ENCODE data around the gene FLT3.
"Not testable (repeated sequence)": the region's sequence is repeated elsewhere in the genome, so short reads cannot be mapped to it uniquely, and the experiment has no call there.

FLT3 gene
- total RNA-seq, result 0 to 0.09 (median 0) reads per million in 4 experiments

DNA sequence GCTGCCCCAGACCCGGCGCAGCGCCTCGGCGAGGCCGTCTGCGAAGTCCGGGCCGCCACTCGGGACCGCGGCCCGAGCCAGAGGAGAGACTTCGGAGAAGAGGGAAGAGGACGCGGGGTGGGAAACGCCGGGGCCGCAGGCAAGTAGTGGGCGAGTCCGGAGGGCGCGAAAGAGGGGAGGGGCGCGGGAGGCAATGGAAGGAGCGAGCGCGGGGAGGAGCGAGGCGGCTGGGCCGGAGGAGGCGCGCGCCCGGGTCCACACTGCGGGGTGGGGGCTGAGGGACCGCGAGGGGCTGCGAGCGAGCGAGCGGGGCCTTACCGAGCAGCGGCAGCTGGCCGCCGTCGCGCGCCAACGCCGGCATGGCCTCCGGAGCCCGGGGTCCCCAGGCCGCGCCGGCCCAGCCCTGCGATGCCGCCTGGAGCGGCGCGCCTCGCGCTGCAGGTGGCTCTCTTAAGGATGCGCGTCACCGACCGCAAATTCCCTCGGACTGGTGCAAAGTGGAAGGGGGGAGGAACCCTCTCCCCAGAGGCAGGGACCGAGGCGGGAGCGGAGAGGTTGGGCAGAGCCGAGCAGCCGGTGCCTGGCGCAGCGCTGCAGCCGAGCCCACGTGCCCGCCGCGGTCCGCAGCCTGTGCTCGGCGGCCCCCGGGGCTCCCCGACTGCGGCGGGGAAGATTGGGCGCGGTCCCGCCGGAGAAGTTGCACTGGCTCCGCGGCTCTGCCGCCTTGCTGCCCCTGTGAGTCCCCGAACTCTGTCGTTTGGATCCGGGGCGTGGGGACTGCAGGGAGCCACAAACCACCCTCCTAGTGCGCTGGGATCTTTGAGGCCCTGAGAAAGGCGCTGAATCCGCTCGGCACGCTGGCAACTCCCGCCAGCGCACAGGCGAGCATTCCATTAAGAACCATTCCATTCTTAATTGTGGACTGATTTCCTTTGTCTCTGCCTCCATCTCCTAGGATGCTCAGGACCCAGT is at the start of gene FLT3:
TSS of gene FLT3 (minus strand) at position 427 of the 972 bp plus-strand sequence. CDS start at position 361, 66 bp downstream.
- DNase-seq, result no peak

DNA sequence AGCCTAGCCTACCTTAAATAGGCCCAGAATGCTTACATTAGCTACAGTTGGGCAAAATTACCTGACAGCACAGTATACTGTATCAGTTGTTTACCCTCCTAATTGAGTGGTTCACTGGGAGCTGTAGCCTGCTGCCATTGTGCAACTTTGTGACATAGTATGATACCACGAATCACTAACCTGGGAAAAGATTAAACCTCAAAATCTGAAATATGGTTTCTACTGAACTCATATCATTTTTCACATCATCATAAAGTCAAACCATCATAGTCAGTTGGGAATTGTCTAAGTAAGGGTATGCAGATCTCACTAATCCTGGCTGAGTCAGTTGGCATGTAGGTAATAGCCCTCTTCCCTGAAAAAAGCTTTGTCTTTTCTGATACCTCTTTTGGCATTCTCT is 47.1 kb upstream of the FLT3 start:
- no peak for DNase-seq

DNA sequence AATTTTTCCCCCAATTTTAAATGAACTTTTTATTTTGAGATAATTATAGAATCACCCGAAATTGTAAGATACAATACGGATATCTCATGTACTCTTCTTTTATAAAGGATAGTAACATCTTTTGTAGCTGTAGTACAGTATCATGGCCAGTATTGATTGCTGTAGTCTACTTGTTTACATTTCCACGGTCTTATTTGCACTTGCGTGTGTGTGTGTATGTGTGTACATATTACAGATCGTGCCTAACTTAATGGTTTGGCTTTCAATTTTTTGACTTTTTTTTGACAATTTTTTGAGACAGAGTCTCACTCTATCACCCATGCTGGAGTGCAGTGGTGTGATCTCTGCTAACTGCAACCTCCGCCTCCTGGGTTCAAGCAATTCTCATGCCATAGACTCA is 44.7 kb upstream of the FLT3 start:
- no peak for DNase-seq

DNA sequence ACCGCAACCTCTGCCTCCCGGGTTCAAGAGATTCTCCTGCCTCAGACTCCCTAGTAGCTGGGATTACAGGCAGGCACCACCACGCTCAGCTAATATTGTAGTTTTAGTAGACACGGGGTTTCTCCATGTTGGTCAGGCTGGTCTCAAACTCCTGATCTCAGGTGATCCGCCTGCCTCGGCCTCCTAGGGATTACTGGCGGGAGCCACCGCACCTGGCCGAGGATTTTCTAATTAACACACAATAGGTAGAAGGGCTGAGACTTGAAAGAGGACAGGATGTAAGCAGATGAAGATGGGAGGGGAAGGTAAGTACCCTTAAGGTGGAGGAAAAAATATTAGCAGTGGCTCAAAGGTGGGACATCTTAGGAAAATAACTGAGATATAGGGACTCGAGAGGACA is 41.2 kb upstream of the FLT3 start:
- DNase-seq, result not testable (repeated sequence)

DNA sequence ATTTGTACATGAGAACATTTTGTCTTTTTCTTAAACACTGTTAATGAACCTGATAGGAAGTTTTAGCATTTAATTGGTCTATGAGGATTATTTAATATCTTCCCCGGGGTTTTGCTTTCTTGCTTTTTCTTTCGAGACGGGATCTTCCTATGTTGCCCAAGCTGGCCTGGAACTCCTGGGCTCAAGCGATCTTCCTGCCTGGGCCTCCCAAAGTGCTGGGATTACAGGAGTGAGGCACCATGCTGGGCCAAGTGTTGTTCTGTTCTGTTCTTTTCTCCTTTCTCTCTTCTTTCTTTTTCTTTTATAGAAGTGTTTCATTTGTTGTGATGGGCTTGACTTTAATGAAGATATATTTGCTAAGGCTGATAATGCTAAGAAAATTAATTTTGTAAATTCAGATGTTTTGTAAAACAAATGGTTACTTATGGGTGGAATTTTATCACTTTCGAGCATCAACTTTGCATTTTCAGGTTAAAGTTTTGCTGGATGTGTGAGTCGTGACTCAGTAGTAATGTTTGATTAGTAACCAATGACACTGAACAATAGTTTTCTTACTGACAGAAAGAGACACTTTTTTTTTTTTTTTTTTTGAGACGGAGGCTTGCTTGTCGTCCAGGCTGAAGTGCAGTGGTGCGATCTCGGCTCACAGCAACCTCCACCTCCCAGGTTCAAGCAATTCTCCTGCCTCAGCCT is 40.2 kb upstream of the FLT3 start:
- no peak for DNase-seq

DNA sequence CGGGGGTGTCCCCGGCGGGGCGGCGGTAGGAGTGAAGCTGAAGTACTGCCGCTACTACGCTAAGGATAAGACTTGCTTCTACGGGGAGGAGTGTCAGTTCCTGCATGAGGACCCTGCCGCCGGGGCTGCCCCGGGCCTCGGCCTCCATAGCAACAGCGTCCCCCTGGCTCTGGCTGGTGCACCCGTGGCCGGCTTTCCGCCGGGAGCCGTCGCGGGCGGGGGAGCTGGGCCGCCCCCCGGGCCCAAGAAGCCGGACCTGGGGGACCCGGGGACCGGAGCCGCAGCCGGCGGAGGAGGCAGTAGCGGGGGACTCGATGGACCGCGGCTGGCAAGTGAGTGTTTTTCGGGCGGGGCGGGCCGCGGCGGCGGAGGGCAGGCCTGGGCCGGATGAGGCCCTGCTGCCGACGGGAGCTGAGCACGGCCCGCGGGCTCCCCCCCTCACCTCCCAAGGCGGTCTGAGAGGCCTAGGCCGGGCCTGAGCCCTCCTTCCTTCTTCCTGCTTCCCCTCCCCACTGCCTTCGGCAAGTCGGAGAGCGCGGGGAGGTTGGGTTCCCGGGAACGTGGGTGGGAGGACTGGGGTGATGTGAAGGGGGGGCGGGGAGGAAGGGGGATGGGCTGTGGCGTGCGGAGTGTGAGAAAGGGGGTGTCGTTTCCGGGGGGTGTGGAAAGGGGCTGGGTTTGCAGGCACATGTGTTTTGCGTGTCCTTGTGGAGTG is 38.5 kb upstream of the FLT3 start:
- DNase-seq, result peak; percentile 83

DNA sequence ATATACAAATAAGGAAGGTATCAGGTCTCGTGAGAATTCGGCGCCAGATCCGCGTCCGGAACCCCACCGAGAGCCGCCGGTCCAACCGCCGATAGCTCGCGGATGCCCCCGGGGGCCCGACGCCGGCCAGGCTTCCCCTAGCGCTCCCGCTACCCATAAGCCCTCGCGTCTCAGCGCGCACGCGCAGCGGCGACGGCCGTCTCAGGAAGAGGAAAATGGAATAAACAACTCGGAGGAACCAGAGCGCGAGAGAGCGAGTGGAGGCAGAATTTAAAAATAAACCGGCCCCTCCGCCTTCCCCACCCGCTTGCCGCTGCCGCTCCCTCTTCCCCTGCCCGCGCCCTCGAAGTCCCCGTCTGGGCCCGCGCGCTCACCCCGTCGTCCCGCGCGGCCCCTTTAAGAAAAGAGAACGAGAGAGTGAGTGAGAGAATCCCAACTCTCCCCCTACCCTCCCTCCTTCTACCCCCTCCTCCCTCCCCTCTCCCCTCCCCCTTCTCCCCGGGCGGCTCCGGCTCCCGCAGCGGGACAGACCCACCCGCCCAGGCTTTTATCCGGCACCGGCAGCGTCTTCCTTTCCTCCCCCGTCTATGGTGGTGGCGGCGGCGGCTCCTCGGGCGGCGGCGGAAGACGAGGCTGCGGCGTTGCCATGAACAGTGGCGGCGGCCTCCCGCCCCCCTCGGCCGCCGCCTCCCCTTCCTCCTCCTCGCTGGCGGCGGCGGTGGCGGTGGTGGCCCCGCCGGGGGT is 37.8 kb upstream of the FLT3 start, which contains the start of gene PAN3:
TSS of gene PAN3 (plus strand) at position 534 of the 744 bp plus-strand sequence. CDS start at position 647, 113 bp downstream.
- peak; percentile 88 for DNase-seq

DNA sequence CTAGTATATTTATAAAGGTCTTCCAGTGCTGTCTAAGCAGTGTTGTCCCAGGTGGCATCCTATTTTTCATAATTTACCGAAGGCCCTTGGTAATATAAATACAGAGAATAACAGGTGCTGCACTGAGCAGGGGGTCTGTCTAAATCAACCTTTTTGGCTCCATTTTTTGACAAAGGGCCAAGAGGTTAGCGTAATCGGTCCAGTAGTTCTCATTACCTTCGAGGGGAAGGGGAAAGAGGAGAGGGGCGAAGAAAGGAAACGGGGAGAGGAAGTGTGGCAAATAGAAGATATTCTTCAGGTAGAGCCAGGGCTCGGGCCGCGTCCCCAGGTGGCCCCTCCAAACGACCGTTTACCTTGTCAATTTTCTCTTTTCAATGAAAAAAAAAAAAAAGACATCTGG is 37.2 kb upstream of the FLT3 start:
- no peak for DNase-seq

DNA sequence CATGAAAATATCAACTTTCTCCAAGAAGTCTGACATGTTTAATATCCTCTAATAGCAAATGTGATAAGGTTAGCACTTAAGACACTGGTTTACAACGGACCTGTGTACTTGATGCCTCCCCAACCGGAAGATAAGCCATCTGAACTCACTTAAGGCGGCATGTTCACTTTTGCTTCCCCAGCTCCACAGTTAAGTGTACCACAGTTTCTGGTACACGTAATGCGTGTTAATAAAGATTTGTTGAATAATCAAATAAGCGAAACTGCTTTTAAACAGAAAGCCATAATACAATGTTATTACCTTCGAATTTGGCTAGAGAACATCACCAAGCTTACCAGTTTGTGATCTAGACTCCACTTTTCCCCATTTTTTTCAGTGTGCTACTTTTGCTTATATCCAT is 36.5 kb upstream of the FLT3 start:
- no peak for DNase-seq

DNA sequence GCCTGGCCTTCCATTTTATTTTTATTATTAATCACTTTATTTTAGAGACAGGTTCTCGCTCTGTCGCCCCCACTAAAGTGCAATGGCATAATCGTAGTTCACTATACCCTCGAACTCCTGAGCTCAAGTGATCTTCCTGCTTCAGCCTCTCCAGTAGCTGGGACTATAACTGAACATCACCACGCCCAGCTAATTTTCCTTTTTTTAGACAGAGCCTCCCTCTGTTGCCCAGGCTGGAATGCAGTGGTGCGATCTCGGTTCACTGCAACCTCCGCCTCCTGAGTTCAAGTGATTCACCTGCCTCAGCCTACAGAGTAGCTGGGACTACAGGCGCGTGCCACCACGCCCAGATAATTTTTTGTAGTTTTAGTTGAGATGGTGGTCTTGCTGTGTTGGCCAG is 31.3 kb upstream of the FLT3 start:
- DNase-seq, result no peak

DNA sequence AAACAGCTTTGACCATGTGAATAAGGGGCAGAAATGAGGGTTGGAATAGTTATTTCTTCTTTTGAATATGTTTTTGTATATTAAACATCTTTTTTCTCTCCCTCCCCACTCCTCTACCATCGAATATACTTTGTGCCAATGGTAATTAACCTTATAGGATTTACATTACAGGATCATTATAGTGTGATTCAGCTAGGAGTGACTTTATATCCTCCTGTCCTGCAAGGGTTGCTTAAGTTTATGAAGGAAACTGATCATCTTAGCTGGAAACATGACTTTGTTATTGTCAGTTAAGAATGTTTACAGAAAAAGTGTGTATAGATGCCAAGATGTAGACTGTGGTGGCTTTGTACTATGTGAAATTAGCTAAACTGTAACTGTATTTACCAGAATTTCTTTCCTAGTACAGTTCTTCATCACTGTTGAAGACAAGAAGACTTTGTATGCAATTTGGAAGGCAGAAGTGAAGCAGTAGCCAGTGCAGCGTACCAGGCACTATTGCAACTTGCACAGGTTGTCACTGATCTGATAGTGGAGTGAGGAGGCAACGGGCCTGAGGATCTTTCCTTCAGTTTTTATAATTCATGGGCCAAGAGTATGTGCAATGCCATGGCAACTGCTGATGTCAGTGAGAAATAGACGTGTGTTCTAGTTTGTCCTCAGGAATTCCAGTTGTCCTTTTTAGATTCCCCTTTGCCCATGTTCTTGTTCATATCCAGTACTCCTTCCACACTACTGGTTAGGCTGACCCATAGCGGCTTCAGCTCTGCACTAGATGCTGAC is 29.7 kb upstream of the FLT3 start:
- DNase-seq, result no peak

DNA sequence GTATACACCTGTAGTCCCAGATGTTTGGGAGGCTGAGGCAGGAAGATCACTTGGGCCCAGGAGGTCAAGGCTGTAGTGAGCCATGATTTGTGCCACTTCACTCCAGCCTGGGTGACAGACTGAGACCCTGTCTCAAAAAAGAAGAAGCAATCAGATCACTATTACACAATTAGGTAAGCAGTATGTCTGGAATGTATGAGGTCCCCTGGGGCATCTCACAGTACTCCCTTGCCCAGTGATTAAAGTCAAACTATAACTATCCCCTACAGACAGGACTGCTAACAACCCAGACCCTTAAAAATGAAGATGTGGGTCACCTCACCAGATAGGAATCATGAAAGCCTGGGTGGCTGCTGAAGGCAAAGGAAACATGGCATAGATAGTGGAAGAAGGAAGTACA is 28.6 kb upstream of the FLT3 start:
- no peak for DNase-seq

DNA sequence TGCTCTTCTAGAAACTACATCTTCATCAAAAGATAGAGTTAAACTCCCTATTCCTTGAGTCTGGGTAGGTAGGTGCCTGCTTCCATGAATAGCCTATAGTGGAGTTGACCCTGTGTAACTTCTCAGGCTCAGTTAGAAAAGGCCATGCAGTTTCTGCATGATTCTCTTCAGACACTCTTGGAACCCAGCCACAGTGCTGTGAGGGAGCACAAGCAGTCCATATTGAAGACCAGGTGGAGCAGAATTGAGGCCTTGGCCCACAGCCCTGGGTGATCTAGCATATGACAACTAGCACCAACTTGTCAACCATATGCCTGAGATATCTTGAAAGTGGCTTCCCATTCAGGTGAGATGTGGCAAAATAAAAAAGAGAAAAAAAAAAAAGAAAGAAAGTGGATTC is 27.7 kb upstream of the FLT3 start:
- DNase-seq, result no peak

DNA sequence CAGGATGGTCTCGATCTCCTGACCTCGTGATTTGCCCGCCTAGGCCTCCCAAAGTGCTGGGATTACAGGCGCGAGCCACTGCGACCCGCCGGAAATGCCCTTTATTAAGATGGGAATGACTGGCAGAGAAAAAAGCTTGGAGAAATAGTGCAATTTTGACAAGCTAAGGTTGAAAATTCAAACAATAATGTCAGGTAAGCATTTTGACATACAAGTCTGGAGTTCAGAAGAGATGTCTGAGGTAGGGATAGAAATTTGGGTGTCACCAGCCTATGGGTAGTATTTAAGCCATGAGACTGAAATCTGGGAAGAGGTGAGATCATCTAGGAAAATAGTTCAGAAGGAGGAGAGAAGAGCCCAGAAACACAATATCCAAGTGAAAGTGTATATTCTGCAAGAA is 20.8 kb upstream of the FLT3 start:
- DNase-seq, result no peak

DNA sequence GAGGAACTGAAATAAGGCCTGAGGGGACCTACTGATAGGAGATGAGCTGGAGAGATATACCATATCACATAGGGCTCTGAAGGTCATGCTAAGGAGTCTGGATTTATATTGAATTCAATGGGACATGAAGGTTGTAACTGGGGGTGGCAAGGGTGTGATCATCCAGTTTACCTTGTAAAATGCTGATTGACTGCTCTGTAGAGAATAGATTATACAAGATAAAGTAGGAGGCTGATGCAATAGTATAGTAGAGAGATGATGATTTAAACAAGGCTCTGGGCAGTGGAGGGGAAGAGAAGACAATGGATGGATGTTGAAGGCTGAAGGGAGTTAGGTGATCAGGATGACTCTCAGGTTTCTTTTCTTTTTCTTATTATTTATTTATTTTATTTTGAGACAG is 19.9 kb upstream of the FLT3 start:
- DNase-seq, result no peak

DNA sequence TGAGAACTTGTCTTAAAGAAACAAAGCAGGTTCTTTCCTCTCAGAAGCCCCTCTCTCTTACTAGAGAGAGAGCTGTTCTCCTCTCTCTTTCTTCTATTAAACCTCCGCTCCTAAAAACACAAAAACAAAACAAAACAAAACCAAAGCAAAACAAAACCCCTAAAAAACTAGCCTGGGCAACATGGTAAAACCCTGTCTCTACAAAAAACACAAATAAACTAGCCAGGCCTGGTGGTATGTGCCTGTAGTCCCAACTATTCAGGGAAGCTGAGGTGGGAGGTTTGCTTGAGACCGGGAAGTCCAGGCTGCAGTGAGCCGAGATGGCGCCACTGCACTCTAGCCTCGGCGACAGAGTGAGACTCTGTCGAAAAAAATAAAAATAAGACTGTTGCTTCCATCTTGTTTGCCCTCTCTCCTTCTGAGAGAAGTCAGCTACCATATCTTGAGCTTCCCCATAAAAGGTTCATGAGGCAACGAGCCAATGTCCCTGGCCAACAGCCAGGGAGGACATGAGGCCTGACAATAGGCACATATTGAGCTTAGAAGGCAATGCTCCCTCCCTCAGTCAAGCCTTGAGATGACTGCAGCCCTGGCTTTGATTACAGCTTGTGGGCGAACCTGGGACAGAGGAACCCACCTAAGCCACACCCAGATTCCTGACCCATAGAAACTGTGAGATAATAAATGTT is 17.5 kb upstream of the FLT3 start:
- no peak for DNase-seq

DNA sequence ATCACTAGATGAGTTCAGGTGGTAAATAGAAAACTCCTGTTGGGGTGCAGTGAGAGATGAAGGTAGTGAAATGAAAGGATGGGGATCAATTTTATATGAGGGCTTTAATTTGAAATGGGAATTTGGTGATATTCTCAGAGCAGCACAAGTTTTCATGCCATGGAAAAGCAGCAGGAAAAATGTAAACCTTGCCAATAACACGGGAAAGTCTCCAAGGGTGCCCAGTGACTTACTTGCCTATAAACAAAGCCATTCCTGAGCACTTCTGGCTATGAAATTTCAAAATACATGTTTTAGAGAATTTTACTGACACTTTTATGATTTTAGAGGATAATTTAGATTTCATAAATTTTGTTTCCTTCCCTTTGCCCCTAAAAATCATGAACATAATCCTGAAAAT is 16.4 kb upstream of the FLT3 start:
- DNase-seq, result no peak

DNA sequence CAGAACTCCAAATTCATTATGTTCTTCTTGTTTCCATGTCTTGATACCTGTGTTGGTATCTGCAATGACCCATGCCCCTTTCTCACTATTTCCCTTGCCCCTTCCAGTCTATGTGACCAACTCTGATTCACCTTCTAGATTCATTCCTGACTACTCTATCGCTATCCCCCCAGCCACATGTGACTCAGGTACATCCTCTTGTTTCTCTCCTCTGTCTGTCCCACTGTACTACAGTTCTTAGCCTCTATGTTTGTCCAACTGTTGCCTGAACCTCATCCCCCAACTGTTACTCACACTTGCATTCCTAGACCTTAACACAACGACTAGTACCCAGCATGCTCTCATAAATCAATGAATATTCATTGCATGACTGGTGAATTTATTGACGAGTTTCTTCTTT is 10.0 kb upstream of the FLT3 start:
- no peak for DNase-seq

DNA sequence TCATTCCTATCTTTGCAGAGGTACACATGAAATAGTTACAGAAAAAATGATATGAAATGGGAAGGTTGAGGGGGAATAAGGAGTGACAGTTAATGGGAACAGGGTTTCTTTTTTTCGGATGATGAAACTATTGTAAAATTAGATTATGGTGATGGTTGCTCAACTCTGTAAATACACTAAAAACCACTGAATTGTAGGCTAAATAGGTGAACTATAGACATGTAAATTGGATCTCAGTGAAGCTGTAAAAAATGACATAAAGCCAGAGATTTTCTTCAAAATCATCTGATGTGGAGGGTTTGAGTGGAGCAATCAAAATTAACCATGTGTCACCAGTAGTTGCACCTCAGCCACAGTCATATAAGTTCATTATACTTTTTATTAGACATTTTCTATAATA is 6.6 kb upstream of the FLT3 start:
- no peak for DNase-seq

DNA sequence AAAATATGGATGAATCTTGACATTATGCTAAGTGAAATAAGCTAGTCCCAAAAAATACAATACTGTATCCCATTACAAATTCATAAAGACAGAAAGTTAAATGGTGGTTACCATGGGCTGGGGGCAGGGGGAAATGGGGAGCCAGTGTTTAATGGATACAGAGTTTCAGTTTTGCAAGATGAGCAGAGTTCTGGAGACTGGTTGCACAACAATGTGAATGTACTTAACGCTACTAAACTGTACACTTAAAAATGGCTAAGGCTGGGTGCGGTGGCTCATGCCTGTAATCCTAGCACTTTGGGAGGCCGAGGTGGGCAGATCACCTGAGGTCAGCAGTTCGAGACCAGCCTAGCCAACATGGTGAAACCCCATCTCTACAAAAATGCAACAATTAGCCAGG is 1.5 kb upstream of the FLT3 start:
- not testable (repeated sequence) for DNase-seq

Data from effector CD8-positive, alpha-beta T cell (primary cell).